Epithelial cell of prostate (primary cell): ENCODE results near the gene ALDH1L1.

Experiments used
- DNase-seq: peaks from one replicate; pipeline ENCODE4 v3.0.0-alpha.2; 2011; ENCODE audit warnings: low read depth, low spot score
- H3K27ac ChIP-seq: fragments of 450-650 bp; 2 replicates; pipeline ENCODE4 v1.5.1; 2017; ENCODE audit warnings: mild to moderate bottlenecking

Gene ALDH1L1

DNA sequence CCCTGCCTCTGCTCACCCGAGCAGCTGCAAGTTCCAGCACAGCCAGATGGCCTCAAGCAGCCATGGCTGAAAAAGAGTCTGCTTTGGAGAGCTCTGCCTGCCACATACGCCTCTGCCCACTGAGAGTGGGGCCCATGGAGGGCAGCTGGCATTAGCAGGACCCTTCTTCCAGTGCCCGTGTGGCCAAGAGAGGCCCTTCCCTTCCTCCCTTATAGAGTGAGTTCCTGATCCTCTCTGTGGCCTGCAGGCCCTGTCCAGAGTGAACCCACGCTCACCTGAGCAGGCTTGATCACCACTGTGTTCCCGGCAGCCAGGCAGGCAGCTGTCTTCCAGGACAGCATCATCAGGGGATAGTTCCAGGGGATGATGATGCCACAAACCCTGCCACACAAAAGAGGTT is 55.0 kb downstream of the ALDH1L1 start:
- no peak overlapping the region for H3K27ac ChIP-seq
- no peak for DNase-seq

GRCh38 chr3:126124896-126125295 is 55.5 kb downstream of the ALDH1L1 start:
- no peak for DNase-seq
- no peak overlapping the region for H3K27ac ChIP-seq

- no peak overlapping the region for H3K27ac ChIP-seq
- no peak for DNase-seq
These were observed 56.1 kb downstream of the ALDH1L1 start for GRCh38 chr3:126124148-126124868.

DNA sequence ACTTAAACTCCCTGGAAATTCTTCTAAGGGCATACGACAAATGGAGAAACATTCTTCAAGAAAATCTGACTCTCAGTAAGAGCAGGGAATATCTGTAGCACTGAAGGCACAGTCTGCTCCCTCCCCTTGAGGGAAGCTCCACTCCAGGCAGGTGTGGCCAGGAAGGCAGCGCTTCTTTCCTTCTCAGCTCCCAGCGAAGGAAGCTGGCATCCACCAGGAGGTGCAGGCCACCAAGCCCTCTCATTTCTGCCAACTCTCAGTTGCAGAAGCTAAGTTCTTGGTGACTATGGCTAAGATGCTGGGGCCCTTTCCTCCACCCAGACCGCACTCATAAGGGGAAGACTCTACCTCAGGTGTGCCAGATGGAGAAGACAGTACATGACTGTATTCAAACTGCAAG is 58.8 kb downstream of the ALDH1L1 start:
- no peak for DNase-seq
- H3K27ac ChIP-seq: no peak overlapping the region

DNA sequence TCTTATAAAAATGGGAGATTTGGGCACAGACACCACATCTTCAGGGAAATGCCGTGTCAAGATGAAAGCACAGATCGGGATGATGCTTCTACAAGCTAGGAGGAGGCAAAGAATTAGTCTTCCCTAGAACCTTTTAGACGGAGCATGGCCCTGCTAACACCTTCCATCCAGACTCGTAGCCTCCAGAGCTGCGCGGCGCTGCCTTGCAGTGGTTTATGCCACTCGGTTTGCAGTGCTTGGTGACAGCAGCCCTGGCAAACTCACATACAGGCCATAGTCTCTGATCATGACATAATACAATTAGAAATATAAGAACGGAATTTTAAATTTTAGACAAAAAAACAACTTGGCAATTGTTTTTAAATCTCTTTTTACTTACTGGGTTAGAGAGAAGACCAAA is 59.3 kb downstream of the ALDH1L1 start:
- DNase-seq: no peak

DNA sequence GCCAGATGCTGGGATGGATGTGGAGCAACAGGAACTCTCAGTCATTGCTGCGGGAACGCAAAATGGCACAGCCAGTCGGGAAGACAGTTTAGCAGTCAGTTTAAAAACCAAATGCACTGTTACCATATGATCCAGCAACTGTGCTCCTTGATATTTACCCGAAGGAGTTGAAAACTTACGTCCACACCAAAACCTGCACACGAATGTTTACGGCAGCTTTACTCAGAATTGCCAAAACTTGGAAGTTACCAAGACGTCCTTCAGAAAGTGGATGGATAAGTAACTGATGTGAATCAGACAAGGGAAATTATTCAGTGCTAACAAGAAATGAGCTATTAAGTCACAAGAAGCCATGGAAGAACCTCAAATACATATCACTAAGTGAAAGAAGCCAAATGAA is 60.4 kb downstream of the ALDH1L1 start:
- no peak for DNase-seq
- H3K27ac ChIP-seq: no peak overlapping the region

More for the DNA sequence above, 59.3 kb downstream of the ALDH1L1 start:
- H3K27ac ChIP-seq: no peak overlapping the region

GRCh38 chr3:126119008-126119675 is 61.2 kb downstream of the ALDH1L1 start:
- peak; percentile 46 for DNase-seq
- H3K27ac ChIP-seq: no peak overlapping the region

- no peak overlapping the region for H3K27ac ChIP-seq
- no peak for DNase-seq
These were observed 61.8 kb downstream of the ALDH1L1 start for GRCh38 chr3:126118591-126118990.

- no peak overlapping the region for H3K27ac ChIP-seq
- DNase-seq: no peak
These were observed 62.6 kb downstream of the ALDH1L1 start for GRCh38 chr3:126117786-126118185.

- no peak for DNase-seq
- no peak overlapping the region for H3K27ac ChIP-seq
These were observed 63.2 kb downstream of the ALDH1L1 start for GRCh38 chr3:126117212-126117611.

DNA sequence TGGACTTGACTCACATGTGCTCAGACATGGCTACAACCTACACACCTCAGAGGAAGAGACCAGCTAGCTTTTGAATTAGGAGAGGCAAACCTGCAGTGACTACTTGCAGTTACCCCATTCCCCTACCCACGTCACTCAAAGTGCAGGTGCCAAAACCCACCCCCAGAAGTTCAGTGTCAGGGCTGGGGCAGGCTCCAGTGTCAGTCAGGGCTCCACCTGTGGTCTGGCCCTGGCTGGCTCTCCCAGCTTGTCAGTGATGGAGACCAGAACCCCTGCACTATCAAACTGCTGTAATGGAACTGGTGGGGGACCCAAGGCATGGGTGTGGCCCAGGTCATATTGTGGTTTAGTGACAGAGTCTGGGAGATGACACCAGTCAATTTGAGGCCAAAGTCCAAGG is 63.9 kb downstream of the ALDH1L1 start:
- no peak overlapping the region for H3K27ac ChIP-seq
- DNase-seq: no peak

DNA sequence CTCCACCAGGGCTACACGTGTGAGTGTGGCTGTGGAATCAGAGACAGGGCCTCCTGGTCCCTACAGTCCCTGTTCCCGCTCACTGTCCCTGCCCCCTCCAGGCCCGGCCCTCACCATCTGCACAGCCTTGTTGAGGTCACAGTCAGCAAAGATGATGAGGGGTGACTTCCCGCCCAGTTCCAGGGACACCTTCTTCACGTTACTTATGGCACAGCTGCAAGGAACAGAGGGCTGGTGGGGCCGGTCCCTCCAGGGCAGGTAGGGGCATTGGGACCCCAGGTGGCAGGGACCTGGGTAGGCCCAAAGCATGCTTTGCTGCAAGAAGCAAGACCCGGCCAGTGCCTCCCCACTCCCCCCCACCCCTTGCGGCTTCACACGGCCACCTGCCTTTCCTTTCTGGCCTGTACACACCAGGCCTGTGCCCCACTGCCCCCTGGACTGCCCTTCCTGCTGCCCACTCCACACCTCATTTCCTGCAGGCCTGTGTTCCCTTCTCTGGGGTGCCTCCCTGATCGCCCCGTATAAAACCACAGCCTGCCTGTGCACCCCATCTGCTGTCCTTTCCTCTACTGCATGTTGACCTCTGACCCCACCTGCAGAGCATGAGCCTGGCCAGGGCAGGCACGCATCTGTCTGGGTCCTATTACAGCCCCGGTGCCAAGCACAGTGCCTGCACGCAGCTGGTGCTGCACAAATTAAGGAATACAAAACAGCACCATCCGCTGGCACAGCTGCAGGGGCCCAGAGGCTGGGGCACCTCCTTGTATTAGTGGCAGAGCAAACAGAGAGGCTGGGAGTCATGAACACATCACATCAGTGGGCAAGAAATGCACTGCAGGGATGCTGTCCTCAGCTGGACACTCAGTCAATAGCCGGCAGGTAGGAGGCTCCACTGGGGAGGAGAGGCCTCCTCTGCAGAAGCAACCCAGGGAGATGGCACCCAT is 65.7 kb downstream of the ALDH1L1 start:
- no peak overlapping the region for H3K27ac ChIP-seq
- no peak for DNase-seq

- DNase-seq: no peak
These were observed 66.5 kb downstream of the ALDH1L1 start for GRCh38 chr3:126113733-126114442.

GRCh38 chr3:126113238-126113555 is 67.2 kb downstream of the ALDH1L1 start:
- no peak overlapping the region for H3K27ac ChIP-seq
- no peak for DNase-seq

More at GRCh38 chr3:126113733-126114442, 66.5 kb downstream of the ALDH1L1 start:
- H3K27ac ChIP-seq: no peak overlapping the region

DNA sequence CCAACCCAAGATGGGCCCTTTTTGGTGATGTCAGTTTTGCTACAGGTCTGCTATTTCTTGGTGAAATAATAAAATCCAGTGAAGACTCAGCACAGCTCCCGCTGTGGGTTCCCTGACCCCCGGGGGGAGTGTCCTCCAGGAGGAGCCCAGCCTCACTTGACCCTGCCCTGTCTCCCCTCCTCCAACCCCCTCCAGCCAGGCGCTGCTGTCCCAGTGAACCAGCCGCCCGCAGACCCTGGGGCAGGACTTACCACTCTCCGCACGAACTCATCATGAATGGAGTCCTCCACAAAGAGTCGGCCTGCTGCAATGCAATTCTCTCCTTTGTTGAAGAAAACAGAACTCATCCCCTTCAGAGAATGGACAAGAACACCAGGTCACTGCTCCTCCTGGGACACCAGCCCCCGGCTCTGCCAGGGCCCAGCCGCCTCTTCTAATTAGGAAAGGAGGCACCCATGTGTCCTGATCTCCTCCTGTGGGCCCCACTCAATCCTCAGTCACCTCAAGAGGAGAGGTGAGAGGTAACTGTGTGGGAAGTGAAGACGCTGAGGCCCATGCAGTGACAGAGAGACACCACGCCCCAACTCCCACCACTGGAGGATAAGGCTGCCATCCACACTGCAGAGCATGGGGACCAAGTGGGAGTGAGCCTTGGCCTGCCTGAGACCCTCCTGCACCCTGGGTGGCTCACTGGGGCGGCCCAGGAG is 67.7 kb downstream of the ALDH1L1 start:
- H3K27ac ChIP-seq: no peak overlapping the region
- no peak for DNase-seq

- H3K27ac ChIP-seq: no peak overlapping the region
- no peak for DNase-seq
These were observed 68.6 kb downstream of the ALDH1L1 start for GRCh38 chr3:126111566-126112475.

DNA sequence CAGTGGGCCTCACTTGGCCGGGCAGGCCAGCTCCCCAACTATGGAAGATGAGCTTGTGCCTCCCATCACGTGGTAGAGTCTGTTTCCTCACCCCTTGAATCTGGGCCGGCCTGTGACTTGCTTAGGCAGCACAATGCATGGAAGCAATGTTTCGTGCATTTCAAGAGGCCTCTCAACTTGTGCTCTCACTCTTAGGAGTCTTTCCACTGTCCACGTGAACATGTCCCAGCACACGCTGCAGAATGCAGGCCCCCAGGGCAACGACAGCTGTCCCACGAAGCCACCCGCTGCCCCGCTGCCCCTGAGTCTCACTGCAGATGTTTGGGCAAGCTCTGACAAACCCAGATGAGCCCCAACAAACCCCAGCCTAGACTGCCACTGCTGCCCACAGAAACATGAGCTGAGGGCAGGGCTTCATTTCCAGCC is 69.2 kb downstream of the ALDH1L1 start:
- DNase-seq: no peak

DNA sequence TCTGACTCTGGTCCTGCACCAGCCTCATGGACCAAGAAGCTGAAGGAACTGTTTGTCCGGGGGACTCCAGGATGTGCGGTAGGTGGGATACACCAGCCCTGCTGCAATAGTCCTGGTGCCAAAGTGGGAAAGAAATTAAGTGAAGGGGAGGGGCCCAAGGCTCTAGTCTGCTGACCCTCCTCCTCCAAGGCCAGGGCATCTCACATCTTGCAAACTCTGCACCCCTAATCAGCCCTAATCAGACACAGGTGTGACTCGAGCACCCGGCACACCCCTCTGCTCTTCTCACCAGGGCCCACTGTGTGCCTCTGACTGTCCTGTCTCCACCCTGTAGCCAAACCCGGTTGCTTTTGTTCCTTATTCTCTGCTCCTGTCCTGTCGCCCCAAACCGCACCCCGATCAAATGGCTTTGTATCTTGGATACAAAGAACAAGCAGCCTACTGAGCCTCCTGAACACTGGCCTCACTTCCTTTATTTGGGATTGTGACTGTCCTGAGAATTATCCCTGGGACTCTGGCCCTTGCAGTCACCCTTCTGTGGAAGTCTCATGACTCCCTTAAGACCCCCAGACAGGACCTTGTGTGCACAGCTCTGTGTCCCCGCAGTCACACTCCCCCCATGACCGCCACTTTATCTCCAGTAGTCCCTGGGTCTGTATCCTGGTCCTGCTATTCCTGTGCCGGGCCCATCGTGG is 69.8 kb downstream of the ALDH1L1 start:
- H3K27ac ChIP-seq: no peak overlapping the region
- DNase-seq: no peak

More for the DNA sequence above, 69.2 kb downstream of the ALDH1L1 start:
- H3K27ac ChIP-seq: no peak overlapping the region
